SH-SY5Y (cell line): ENCODE results near the gene AGL.

Source experiments
- GATA2 ChIP-seq: IDR thresholded peaks from 2 replicates; pipeline ENCODE4 v1.6.1; 2011; ENCODE audit warnings: mild to moderate bottlenecking, low read depth, low read length
- GATA3 ChIP-seq: IDR thresholded peaks from 2 replicates; pipeline ENCODE4 v1.6.1; 2011; ENCODE audit warnings: low read depth, mild to moderate bottlenecking, low read length, moderate library complexity

DNA sequence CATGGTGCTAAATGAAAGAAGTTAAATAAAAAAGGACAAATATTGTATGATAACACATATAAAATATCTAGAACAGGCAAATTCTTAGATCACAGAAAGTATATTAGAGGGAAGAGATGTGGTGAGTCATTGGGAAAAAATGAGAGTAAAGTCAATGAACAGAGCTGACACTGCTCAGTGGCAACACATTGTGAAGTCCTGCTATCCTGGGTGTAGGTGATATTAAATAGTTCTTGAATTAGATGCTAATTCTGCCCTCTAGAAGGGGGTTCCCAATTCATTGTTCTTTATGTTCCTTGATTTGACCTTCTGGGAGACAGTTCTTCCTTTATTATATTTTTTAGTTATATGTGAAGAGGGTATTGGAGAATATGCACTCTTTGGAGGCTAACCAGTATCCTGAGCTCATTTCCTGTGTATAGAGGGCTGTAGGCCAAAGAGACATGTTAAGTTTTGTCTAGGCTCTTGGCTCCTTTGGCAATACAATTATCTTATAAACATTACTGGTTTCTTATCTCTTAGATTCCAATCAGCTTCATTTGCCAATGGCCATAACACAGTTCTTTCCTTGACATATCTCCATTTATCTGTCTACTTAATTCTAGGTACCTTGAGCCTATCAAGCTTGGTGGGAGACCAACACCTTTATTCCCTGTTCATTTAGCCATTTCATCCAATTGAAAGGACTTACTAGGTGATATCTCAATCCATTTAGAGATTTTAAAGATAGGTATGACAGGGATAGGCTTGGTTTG lies 113.1 kb downstream of the AGL start:
- TF ChIP-seq GATA2 = no peak
- no peak for TF ChIP-seq GATA3
